ENCODE data around the gene MTARC2.

MTARC2 gene

GRCh38 chr1:220827445-220828178 lies 79.5 kb downstream of the MTARC2 start:
- no peak for DNase-seq (ENCODE audit: low read depth, low spot score)

DNA sequence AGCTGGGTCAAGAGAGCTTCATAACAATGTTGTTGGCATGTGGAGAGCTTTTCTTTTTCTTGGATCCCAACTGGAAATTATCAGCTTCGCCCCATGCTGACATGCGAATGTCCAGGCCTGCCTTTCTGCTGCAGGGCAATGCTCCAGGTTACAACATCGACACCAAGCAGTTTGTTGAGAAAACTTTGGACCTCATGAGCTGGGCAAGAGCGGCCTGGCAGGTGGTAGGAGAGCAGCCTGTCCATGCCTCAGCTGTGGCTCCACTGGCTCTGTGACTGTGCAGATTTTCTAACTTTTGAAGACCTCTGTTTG lies 80.0 kb downstream of the MTARC2 start:
- DNase-seq (ENCODE audit: low read depth, low spot score), result no peak

- no peak for DNase-seq (ENCODE audit: low read depth, low spot score)
Measured at GRCh38 chr1:220828950-220829586, 80.9 kb downstream of the MTARC2 start.

- DNase-seq (ENCODE audit: low read depth, low spot score), result no peak
Measured at GRCh38 chr1:220833436-220833835, 85.3 kb downstream of the MTARC2 start.
